HG03066 (cell line): ENCODE measurements around the gene MCOLN2.
"Not testable (repeated sequence)": the region's sequence is repeated elsewhere in the genome, so short reads cannot be mapped to it uniquely, and the experiment has no call there.

Experiments
- ATAC-seq: cut with Tn5 transposase; IDR thresholded peaks from one replicate; pipeline ENCODE4 v1.9.1; 2021; ENCODE audit warnings: low read depth; ENCODE audit not compliant: unreplicated experiment

Gene MCOLN2

DNA sequence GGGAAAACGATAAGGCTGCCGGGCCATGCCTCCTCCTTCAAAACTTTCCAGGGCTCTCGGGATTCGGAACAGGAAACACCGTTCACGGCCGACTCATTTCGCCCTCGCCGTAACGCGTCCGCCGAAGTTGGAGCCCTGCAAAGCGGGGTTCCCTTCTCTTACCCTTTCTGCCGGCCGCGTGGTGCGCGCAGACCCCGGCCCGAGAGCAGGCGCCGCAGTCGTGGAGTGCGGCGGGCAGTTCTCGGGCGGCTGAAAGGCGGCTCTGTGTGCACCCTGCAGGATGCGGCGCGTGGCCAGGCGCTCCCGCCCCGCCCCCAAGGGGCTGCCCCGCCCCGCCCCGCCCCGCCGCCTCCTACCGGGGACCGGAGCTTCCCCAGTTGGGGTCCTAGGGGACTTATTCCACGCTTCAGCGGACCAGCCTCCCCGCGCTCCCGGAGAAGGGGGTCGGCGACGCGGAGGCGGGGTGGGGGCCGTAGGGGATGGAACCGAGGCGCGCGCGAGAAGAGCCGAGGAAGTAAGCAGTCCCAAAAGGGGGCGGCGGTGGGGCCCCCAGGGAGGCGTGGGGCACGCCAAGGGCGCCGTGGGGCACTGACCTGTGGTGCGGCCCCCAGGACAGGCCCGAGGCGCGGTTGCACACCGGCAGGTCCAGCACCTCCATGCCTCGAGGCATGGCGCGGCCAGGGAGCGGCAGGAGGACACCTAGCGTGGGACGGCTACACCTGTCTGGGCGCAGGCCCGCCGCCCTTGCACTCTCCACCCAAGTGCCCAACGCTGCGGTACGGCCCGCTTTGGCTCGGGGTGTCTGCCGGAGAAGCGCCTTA lies at the start of gene MCOLN2:
Gene MCOLN2 (minus strand): TSS at position 268 of the 821 bp plus-strand sequence. CDS start 241 bp downstream, at position 27.
- peak; percentile 41 for ATAC-seq

DNA sequence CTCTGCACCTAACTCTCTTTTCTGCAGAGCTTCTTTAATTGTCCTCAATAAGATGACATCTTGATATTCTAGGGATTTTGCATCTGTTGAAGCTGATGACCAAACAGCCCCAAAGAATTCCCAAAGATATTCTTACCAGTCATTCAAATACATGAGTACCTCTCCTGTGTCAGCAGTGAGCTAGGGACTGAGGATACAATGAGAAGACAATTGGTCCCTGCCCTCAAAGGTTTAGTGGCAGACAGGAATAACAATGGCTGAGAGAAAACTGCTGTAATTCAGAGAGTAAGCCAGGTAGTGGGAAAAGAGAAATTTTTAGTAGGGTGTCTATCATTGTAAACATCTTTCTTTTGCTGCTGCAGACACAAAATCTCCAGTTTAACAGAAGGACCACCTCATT lies 45.5 kb upstream of the MCOLN2 start:
- ATAC-seq: no peak

DNA sequence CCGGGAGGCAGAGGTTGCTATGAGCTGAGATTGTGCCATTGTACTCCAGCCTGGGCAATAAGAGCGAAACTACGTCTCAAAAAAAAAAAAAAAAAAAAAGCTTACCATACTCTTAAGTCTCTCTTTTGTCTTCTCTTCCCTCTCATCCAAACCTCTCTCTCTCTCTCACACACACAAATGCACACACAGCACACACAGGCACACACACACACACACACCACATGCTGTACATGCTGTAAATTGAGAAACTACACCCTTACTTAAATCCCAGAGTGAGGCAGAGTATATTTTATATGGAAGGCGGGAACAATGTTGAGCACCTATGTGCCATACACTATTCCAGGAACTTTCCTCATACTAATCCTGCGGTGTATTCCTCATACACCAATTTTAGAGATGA lies 44.9 kb upstream of the MCOLN2 start:
- ATAC-seq: no peak

DNA sequence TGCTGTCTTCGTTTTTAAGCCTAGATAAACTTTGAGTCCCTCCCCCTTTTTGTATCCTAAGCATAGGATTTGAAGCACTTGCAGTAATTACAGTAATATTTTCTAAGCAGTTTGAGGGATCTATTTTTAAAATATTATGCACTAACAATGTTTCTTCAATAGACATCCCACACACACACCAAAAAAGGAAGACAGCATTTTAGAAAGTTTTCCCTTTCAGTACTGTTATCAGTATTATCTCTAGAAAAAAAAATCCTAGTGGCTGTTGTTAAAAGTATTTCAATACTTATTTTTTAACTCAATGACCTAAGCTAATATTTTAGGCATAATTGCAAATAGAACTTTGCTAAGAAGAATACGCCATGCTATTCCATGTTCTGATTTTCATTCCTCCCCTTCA lies 36.3 kb upstream of the MCOLN2 start:
- no peak for ATAC-seq

DNA sequence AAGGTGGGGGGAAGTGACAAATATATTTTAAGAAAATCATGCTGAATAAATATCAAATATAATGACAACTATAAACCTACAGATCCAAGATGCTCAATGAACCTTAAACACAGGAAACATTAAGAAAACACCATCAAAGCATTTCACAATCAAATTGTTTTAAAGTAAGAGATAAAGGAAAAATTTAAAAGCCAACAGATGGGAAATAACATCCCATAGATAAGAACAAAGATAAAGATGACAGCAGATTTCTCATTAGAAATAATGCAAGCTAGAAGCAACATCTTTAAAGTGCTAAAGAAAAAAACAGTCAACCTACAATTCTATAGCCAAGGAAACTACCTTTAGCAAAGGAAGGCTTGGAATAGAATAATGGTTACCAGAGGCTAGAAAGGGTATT lies 33.6 kb upstream of the MCOLN2 start:
- no peak for ATAC-seq

DNA sequence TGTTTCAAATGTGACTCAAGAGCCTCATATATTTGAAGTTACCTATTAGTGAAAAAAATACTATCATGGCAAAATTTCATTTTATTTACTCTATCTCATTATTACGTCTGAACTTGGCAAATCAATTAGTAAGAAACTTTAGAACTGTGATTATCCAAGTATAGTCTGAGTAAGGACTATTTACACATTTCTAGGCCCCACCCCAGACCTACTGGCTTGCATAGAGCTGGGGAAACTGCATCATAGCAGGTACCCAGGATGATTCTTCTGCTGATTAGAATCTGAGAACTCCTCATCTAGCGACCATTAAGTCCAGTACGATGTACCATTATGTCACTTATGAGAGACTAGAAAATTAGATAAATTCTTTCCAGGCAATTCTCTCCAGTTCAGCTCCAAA lies 31.2 kb upstream of the MCOLN2 start:
- ATAC-seq: no peak

DNA sequence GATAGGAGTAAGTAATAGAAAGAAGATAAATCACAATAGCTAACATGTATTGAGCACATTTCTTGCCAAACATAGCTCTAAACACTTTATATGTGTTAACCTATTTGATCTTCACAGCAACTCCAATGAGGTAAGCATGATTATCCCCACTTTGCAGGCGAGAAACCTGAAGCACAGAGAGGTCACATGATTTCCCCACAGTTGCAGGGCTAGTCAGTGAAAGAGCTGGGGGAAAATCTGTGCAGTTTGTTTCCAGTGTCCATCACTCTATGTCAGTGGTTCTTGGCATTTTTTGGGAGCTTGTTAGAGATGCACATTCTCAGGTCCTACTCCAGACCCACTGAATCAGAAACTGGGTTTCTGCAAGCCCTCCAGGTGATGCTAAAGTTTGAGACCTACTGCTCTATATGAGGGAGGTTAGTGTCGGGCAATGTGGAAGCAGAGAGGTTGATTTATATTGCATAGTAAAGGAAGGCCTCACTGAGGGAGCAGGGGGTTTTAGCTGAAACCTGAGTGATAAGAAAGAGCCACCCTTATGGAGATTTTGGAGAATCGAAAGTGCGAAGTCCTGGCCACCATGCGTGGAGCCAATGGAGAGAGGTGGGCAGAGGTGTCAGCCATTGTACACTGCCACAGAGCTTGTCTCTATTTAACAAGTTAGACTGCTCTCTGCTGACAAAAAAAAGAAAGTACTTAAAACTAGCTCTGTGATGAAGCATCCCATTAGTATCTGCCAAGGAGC lies 30.5 kb upstream of the MCOLN2 start:
- peak; percentile 78 for ATAC-seq

DNA sequence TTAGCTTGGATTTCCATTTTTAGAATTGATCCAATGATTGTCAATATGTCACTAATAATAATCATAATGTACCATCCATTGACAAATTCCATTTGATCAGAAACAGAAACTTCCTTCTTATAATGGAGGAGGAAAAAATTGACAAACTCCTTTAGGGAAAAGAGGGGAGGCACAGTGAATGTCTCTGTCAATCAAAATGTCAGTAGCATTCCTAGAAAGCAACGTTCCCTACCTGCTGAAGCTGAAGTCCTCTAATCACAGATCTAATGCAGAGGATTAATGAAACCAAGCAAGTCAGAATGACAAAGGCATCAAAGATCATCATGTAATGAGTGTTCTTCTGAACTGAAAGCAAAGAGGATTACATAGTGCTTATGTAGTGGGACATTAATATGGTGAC lies 29.0 kb upstream of the MCOLN2 start:
- no peak for ATAC-seq

DNA sequence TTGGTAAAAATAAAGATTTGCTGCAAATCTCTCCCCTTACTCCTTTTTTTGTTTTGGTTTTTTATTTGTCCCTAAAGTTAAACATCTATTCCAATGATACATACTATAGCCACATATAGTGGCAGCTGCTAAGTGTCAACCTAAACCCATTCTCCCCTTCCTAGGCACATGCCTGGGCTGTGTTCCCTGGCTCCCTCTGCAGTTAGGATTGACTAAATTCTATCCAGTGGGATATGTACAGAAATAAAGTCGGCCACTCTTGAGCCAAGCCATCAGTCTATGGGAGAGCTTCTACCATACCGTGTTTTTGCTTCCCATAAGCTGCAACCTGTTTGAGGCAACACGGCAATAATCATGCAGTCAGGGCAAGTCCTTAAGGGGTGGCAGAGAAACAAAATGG lies 27.8 kb upstream of the MCOLN2 start:
- no peak for ATAC-seq

DNA sequence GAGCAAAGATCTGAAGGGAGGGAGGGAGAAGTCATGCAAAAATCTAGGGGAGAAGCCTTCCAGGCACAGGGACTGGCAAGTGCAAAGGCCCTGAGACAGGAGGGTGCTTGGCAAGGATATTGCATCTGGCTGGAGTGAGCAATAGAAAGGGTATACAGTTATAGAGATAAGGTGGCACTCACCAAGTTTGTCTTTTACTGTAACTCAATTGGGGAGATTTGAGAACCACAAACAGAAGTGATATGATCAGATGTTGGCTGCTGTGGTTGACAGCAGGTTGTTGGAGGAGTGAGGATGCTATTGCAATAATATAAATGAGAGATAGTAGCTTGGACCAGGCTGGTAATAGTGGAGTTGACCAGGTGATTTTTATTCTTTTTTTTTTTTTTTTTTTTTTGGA lies 25.8 kb upstream of the MCOLN2 start:
- no peak for ATAC-seq

DNA sequence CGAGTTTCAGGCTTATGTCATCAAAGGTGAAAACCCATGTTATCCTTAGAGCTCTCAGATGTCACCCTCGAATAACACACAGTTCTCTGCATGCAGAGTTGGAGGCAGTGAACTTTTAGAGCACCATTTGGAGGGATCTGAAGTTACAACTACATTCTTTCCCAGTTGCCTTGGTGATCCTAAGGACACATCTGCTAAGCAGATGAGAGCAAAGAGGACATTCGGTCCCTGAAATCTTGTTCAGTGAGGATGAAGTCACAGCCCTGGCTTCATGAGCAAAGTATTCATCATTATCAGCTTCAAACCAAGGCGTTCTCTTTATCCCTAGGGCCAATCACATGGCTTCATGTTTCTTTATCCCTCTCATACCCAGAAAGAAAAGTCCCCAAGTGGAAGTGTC lies 23.1 kb upstream of the MCOLN2 start:
- ATAC-seq: no peak

DNA sequence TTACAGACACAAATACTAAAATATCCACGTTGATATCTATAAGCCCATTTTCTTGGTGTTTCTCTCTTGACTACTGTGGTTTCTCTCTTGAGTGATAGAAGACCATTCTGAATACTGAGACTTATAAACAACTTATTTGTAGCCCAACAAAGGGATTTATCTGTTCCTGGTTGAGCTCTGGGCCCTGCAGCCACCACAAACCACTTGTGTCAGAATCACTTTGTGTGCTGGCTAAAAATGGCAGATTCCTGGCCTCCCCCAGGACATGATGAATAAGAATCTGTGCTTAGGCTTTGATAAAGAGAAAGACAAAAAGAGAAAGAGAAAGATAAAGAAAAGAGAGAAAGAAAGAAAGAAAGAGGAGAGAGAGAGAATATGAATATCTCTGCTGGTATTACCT lies 18.9 kb upstream of the MCOLN2 start:
- ATAC-seq: no peak

DNA sequence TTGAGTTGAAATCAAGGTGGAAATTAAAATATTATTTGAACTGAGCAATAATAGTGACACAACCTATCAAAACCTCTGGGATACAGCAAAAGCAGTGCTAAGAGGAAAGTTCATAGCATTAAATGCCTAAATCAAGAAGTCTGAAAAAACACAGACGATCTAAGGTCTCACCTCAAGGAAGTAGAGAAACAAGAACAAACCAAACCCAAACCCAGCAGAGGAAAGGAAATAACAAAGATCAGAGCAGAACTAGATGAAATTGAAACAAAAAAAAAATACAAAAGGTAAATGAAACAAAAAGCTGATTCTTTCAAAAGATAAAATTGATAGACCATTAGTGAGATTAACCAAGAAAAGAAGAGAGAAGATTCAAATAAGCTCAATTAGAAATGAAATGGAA lies 8.7 kb upstream of the MCOLN2 start:
- not testable (repeated sequence) for ATAC-seq

DNA sequence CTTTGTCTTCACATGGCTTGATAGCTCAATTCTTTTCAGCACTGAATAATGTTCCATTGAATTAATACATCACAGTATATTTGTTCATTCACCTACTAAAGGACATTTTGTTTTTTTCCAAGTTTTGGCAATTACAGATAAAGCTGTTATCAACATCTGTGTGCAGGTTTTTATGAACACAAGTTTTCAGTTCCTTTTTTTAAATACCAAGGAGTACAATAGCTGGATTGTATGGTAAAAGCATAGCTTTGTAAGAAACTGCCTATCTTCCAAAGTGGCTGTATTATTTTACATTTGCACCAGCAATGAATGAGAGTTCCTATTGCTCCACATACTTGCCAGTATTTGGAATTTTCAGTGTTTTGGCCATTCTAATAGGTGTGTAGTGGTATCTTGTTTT lies 4.8 kb upstream of the MCOLN2 start:
- no peak for ATAC-seq

DNA sequence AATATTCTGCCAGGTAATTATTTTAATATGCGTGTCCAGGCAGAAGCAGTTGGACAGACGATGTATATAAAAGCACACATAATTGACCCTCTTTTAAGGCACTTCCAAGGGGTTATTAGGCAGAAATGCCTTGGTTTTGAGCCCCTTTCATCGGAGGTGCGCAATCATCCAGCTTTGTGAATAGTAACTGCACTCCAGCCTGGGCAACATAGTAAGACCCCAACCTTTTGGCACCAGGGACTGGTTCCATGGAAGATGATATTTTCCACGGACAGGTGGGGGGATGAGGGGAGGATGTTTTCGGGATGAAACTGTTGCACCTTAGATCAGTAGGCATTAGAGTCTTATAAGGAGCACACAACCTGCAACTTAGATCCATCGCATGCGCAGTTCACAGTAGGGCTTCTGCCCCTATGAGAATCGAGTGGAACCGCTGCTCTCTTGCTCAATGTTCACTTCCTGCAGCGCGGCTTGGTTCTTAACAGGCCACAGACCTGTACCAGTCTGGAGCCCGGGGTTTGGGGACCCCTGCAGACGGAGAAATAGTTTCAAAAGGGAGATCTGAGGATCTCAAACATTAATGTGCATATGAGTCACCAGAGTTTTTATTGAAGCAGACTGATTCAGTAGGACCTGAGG lies 1.8 kb upstream of the MCOLN2 start:
- no peak for ATAC-seq

DNA sequence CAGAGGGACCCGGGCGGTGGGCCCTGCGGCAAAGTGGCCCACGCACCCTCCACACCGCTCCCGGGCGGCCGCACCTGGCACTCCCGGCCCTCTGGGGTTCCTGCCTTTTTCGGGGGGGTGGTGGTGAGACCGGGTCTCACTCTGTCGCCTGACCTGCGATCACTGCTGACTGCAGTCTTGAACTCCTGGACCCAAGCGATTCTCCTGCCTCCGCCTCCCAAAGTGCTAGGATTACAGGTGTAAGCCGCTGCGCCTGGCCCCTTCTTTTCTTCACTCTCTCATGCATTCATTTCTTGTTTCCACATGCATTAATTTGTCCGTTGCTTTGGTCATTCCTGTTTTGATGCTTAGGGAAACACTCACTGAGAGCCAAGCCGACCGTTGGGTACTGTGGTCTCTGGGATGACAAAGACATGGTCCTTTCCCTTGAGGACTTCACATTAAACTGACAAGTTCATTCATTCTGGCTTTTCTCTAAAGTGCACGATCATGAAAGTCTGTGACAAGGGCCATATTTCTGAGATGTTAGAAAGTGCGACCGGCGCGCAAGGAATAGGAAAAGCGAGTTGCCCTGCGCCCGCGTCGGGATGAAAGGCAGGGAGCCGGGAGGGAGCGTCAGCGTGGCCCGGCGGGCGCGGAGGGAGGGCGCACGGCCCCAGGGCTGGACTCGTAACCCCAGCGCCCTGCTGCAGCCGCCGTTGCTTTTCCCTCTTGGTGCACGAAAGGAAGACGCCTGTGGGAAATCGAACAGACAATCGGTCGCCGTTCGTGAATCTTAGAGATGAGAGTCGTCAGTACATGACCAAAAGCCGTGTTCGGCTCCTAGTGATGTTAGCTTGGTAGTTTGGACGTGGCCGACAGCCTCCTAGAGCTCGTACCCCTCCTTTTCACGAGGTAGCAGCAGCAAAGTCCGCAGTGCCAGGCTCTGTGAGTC lies 1.0 kb upstream of the MCOLN2 start:
- no peak for ATAC-seq

DNA sequence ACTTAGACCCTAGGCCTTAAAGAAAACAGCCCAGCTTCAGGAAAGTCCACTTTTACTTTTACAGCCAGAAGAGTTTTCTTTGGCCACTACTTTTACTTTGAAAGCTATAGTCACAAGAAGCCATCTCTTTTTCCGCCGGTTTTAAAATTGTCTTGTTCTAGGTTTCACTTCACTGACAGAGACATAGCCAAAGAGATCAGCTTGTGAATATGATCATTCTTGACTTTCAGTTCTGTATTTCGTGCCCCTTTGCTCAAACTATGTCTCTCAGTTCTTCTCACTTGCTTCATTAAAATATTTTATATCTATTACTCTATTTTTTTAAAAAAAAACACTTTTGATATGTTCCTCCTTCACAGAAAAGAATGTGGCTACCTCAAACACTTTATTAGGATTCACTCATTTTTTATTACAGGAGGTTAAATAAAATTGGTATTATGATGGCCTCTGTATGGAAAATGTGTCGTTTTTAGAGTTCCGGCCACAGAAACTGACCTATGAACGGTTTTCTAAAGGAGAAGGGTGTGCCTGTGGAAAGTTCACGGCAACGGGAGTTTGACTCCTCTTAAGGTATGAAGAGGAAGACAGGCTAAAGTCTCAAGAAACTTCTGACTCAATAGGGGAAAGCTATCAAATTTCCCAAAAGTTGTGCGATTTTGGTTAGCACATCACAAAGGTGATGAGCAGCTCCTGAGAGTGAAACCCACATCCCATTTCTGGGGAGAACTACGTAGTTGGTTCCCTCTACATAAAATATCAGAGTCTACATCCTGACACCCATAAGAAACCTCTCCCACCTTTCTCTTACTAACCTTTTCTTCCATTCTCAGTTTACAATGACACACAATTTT lies 1.2 kb downstream of the MCOLN2 start:
- peak; percentile 45 for ATAC-seq

DNA sequence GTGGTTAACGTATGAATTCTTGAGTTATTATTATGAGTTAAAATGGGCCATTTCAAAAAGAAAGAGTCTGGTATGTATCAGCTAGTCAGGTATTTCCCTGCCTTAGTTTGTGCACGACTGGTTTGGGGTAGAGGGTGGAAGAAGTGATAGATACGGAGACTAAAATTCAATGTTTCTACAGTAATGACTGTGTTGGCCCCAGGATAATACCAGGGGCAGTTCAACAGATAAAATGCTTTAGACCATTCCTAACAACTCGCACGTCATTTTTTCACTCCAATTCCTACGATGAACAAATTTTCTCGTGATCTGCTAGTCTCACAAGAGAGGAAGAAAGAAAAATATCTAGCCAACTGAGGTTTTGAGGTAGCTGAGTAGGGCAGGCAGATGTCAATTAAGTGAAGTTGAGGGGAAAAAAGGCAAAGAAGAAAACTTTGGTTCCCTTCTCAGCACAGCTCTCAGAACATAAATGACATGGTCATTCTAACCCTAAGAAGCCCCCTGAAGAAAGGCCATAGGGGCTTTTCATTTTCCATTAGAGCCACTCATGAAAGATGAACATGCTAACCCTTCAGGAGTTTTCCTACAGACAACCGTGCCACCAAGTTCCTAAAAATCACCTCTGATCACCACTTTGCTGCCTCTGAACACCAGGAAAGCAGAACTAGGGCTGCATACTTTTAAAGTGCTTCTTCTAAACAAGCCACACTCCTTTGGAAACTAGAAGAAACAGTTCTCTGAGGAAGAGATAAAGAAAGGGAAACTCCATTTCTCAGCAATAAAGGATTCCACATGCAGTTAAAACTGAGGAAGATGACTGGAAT lies 5.6 kb downstream of the MCOLN2 start:
- ATAC-seq: no peak

DNA sequence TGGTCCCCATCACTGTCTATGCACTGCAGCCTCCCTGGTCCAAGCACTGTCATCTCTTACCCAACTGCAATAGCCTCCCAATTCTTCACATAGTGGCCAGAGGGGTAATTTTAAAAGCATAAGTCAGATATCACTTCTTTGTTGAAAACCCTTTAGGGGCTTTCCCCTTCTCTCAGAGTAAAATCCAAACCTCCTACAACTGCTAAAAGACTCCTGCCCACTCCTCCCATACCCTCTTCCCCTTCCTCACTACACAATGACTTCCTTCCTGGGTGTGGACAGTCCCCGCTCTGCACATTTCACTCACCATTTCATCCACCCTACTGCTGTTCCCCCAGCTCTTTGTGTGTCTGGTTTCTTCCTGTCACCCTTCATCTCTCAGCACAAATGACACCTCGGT lies 8.3 kb downstream of the MCOLN2 start:
- peak; percentile 63 for ATAC-seq
